ENCODE results near the gene PRKD1. TPM values are rescaled to one million over a fixed set of nuclear protein-coding genes. Genes with fewer than 3 reads are reported as not detected.
"Not testable (repeated sequence)": the region's sequence is repeated elsewhere in the genome, so short reads cannot be mapped to it uniquely, and the experiment has no call there.

Gene PRKD1
- total RNA-seq, 1 donor from 2014 or later, result 11.8 TPM

DNA sequence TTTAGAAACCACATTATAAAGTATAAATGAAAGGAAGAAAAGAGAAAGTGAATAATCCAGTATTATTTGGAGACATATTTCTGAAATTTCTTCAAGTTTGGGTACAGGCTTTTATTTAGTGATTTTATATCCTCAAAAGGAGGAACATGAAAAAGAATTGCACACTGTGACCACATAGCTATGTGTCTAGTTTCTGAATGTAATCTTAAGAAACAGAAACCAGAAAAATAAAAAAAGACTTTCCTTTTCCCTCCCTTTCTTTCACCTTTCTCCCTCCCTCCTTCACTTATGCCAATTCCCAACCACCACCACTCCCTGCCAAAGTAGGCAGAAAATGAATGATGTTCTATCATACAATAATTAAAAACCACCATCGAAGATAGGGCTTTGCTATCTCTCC, 189.6 kb downstream of the PRKD1 start:
- H3K27ac ChIP-seq, result no peak overlapping the region
- no peak overlapping the region for H3K4me3 ChIP-seq
- no peaks in the 10 kb centered on the region for H3K36me3 ChIP-seq
- H3K9me3 ChIP-seq, result no peaks in the 10 kb centered on the region
- intact Hi-C loops (cut with DNase I), result no loop called here
- peaks cover 13% of the 10 kb centered on the region for H3K4me1 ChIP-seq
- TF ChIP-seq POLR2A (IDR thresholded peaks at IDR 0.05) (no peak), POLR2AphosphoS5 (IDR thresholded peaks at IDR 0.05; ENCODE audit: insufficient read depth in 1 of 2, low read depth in 1 of 2) (no peak)
- TF ChIP-seq, protein P1, sequence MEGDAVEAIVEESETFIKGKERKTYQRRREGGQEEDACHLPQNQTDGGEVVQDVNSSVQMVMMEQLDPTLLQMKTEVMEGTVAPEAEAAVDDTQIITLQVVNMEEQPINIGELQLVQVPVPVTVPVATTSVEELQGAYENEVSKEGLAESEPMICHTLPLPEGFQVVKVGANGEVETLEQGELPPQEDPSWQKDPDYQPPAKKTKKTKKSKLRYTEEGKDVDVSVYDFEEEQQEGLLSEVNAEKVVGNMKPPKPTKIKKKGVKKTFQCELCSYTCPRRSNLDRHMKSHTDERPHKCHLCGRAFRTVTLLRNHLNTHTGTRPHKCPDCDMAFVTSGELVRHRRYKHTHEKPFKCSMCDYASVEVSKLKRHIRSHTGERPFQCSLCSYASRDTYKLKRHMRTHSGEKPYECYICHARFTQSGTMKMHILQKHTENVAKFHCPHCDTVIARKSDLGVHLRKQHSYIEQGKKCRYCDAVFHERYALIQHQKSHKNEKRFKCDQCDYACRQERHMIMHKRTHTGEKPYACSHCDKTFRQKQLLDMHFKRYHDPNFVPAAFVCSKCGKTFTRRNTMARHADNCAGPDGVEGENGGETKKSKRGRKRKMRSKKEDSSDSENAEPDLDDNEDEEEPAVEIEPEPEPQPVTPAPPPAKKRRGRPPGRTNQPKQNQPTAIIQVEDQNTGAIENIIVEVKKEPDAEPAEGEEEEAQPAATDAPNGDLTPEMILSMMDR (IDR thresholded peaks at IDR 0.05), result no peak
- DNase-seq (ENCODE audit: extremely low spot score in 2 of 2), result no peak
- no peaks in the 10 kb centered on the region for H3K27me3 ChIP-seq

DNA sequence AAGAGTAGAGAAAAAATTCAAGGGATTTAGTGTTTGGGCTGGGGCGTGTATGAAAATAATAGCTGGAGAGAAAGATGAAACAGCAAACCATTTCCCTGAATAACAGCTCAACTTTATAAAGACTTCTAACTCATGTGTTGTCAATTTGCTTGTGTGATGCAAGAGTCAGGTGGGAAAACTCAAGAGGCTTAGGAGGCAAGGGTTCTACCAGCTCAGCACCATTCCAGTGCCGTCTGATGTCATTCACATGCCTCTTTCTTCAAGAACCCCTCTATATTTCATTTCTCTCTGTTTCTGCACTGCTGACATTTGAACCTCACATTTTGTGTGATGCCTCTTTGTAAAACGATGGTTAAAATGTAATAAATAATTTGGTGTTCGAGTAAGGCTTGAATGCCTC, 192.2 kb downstream of the PRKD1 start:
- intact Hi-C loops (cut with DNase I), result no loop called here
- no peak for DNase-seq (ENCODE audit: extremely low spot score in 2 of 2)
- Histone ChIP-seq H3K27ac (no peak overlapping the region), H3K4me3 (no peak overlapping the region), H3K36me3 (no peaks in the 10 kb centered on the region), H3K27me3 (no peaks in the 10 kb centered on the region), H3K9me3 (no peaks in the 10 kb centered on the region), H3K4me1 (peaks cover 2% of the 10 kb centered on the region)
- TF ChIP-seq POLR2A (IDR thresholded peaks at IDR 0.05), result no peak
- no peak for TF ChIP-seq POLR2AphosphoS5 (IDR thresholded peaks at IDR 0.05; ENCODE audit: insufficient read depth in 1 of 2, low read depth in 1 of 2)
- TF ChIP-seq, protein P1 (IDR thresholded peaks at IDR 0.05), result no peak

DNA sequence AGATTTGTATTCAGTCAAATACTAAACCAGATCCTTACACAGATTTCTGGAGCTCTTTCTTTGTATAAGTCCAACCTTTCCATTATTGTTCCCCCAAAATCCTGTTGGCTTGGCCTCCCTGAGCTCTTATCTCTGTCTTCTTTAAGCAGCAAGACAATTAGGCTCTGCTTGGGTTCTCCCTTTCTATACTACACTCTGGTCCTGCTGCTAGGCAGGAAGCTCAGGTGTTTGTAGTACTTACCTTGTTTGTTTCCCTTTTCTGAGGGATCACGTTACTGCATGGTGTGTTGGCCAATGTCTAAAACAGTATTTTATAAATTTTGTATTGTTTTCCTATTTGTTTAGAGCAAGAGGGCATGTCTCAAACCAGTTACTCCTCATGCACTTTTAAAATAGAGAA, 192.9 kb downstream of the PRKD1 start:
- no peaks in the 10 kb centered on the region for H3K36me3 ChIP-seq
- H3K4me1 ChIP-seq, result no peaks in the 10 kb centered on the region
- H3K27ac ChIP-seq, result no peak overlapping the region
- H3K27me3 ChIP-seq, result no peaks in the 10 kb centered on the region
- intact Hi-C loops (cut with DNase I), result no loop called here
- no peak overlapping the region for H3K4me3 ChIP-seq
- no peak for DNase-seq (ENCODE audit: extremely low spot score in 2 of 2)
- no peaks in the 10 kb centered on the region for H3K9me3 ChIP-seq
- TF ChIP-seq, protein P1 (IDR thresholded peaks at IDR 0.05), result no peak
- TF ChIP-seq POLR2A (IDR thresholded peaks at IDR 0.05) (no peak), POLR2AphosphoS5 (IDR thresholded peaks at IDR 0.05; ENCODE audit: insufficient read depth in 1 of 2, low read depth in 1 of 2) (no peak)

DNA sequence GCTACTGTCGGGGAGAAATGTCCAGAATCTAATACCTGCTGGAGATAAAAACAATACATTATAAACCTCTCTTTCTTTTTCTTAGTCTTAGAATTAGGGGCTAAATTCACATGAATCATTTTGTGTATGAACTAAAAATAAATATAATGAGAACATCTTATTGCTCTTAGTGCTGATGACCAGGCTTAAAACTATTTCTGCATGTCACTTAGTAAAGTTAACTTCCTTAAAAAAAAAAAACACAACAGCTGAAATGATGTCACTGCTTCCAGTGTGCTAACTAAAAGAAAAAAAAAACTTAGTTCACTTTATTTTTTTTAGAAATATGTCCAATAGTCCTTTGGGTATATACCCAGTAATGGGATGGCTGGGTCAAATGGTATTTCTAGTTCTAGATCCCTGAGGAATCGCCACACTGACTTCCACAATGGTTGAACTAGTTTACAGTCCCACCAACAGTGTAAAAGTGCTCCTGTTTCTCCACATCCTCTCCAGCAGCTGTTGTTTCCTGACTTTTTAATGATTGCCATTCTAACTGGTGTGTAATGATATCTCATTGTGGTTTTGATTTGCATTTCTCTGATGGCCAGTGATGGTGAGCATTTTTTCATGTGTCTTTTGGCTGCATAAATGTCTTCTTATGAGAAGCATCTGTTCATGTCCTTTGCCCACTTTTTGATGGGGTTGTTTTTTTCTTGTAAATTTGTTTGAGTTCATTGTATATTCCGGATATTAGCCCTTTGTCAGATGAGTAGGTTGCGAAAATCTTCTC, 200.9 kb downstream of the PRKD1 start:
- H3K9me3 ChIP-seq; intact Hi-C loops (cut with DNase I); H3K4me3 ChIP-seq; H3K27me3 ChIP-seq; DNase-seq (ENCODE audit: extremely low spot score in 2 of 2); H3K4me1 ChIP-seq; H3K27ac ChIP-seq; H3K36me3 ChIP-seq: not testable (repeated sequence)

DNA sequence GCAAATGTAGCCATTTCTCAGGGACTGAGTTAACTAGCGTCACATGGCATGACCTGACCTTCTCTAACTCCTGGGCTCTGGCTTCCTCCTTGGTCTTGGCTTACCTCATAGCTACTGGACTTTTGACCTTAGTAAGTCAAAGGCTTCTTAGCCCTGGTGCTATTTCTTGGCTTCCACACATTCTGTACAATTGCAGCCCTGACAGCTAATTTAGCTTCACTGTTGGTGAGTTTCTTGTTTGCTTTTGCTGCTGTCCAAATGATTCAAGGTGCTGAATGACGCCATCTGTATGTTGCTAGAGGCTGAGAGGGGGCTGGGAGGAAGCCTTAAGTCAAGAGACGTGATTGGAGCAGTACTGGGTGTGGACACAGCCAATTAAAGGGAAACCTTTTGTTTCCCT, 202.7 kb downstream of the PRKD1 start:
- H3K27ac ChIP-seq, result no peak overlapping the region
- no peaks in the 10 kb centered on the region for H3K9me3 ChIP-seq
- TF ChIP-seq POLR2AphosphoS5 (IDR thresholded peaks at IDR 0.05; ENCODE audit: insufficient read depth in 1 of 2, low read depth in 1 of 2) (no peak), POLR2A (IDR thresholded peaks at IDR 0.05) (no peak)
- TF ChIP-seq, protein P1 (IDR thresholded peaks at IDR 0.05), result no peak
- no peaks in the 10 kb centered on the region for H3K27me3 ChIP-seq
- no peaks in the 10 kb centered on the region for H3K36me3 ChIP-seq
- H3K4me1 ChIP-seq, result peaks cover 8% of the 10 kb centered on the region
- no peak overlapping the region for H3K4me3 ChIP-seq
- DNase-seq (ENCODE audit: extremely low spot score in 2 of 2), result no peak
- intact Hi-C loops (cut with DNase I), result no loop called here
